NB4 (cell line): ENCODE measurements around the gene GUCY2C.
A peak's percentile ranks its signal among the peaks of the same experiment; 100 is the strongest.

ENCODE experiments used
- MYC ChIP-seq: IDR thresholded peaks from 2 replicates; pipeline ENCODE4 v1.6.1; 2011; ENCODE audit warnings: low read depth, low read length
- POLR2A ChIP-seq: IDR thresholded peaks from 2 replicates; pipeline ENCODE4 v1.6.1; 2011; ENCODE audit warnings: mild to moderate bottlenecking; ENCODE audit not compliant: insufficient read length; ENCODE audit errors: extremely low read depth
- TF ChIP-seq, protein P1 (sequence below): IDR thresholded peaks from one replicate; pipeline ENCODE4 v1.5.1; 2012; ENCODE audit warnings: low read depth, low read length

DNA sequence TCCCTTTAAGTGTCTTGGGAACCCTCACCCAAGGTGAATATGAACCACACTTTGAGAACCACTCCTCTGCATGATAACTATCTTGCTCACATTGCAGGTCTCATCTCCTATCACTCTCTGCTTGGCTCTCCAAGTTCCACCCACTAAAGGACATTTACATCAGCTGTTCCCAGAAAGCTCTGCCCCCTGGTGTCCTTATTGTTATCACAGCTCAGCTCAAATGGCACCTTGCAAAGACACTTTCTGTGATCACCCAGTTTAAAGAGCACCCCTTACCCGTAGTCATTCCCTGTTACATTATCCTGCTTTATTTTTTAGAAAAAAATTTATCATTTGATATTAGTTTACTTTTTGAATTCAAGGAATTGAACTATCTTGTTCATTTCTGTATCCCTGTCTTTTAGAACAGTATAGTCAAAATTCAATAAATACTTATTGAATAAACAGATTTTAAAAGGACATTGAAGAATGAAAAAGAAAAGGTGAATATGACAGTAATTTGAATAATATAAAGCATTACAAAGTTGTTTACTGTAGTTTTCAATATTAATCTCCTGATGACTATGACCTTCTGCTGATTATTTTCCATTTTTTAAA, 20.5 kb upstream of the GUCY2C start:
- TF ChIP-seq, protein P1, sequence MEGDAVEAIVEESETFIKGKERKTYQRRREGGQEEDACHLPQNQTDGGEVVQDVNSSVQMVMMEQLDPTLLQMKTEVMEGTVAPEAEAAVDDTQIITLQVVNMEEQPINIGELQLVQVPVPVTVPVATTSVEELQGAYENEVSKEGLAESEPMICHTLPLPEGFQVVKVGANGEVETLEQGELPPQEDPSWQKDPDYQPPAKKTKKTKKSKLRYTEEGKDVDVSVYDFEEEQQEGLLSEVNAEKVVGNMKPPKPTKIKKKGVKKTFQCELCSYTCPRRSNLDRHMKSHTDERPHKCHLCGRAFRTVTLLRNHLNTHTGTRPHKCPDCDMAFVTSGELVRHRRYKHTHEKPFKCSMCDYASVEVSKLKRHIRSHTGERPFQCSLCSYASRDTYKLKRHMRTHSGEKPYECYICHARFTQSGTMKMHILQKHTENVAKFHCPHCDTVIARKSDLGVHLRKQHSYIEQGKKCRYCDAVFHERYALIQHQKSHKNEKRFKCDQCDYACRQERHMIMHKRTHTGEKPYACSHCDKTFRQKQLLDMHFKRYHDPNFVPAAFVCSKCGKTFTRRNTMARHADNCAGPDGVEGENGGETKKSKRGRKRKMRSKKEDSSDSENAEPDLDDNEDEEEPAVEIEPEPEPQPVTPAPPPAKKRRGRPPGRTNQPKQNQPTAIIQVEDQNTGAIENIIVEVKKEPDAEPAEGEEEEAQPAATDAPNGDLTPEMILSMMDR: peak; percentile 48
- TF ChIP-seq POLR2A (no peak), MYC (no peak)
